ENCODE data around the gene CAMKK1. TPM values are rescaled to one million over a fixed set of nuclear protein-coding genes. Genes with fewer than 3 reads are reported as not detected.
A peak's percentile ranks its signal among the peaks of the same experiment; 100 is the strongest.

Gene CAMKK1
- total RNA-seq, result 1 to 10 TPM; 1.8 to 4.7 TPM

GRCh38 chr17:3893003-3893719 is at the start of gene CAMKK1:
Gene CAMKK1, minus strand, starts transcription at chr17:3893053. Its CDS starts 7,366 bp downstream, at chr17:3885687.
- no peaks in the 10 kb centered on the region for H3K9me3 ChIP-seq
- ATAC-seq (ENCODE audit: insufficient number of reproducible peaks, low FRiP score, low read depth) (peak; percentile 70), DNase-seq (ENCODE audit: low spot score) (peak; percentile 40)
- H3K27ac ChIP-seq, result peak within 1 kb of the TSS in 1 of 2 donors; percentile 65
- H3K27me3 ChIP-seq (replicated peaks; ENCODE audit: insufficient read depth), result no peaks in the 10 kb centered on the region
- H3K36me3 ChIP-seq, result no peaks in the 10 kb centered on the region
- TF ChIP-seq, protein P1, sequence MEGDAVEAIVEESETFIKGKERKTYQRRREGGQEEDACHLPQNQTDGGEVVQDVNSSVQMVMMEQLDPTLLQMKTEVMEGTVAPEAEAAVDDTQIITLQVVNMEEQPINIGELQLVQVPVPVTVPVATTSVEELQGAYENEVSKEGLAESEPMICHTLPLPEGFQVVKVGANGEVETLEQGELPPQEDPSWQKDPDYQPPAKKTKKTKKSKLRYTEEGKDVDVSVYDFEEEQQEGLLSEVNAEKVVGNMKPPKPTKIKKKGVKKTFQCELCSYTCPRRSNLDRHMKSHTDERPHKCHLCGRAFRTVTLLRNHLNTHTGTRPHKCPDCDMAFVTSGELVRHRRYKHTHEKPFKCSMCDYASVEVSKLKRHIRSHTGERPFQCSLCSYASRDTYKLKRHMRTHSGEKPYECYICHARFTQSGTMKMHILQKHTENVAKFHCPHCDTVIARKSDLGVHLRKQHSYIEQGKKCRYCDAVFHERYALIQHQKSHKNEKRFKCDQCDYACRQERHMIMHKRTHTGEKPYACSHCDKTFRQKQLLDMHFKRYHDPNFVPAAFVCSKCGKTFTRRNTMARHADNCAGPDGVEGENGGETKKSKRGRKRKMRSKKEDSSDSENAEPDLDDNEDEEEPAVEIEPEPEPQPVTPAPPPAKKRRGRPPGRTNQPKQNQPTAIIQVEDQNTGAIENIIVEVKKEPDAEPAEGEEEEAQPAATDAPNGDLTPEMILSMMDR (IDR thresholded peaks at IDR 0.05), result no peak
- peak within 1 kb of the TSS; percentile 91 for H3K4me3 ChIP-seq
- H3K4me1 ChIP-seq (ENCODE audit: control insufficient read depth in 1 of 2, low read depth in 2 of 2), result peaks cover 23 to 63% of the 10 kb centered on the region in 2 donors

GRCh38 chr17:3940965-3941698 is 48.3 kb upstream of the CAMKK1 start:
- TF ChIP-seq, protein P1 (IDR thresholded peaks at IDR 0.05), result no peak
- no peak for DNase-seq (ENCODE audit: low spot score)
- H3K27ac ChIP-seq, result no peak overlapping the region
- no peaks in the 10 kb centered on the region for H3K27me3 ChIP-seq (replicated peaks; ENCODE audit: insufficient read depth)
- no peaks in the 10 kb centered on the region for H3K9me3 ChIP-seq
- H3K36me3 ChIP-seq, result peaks cover 35% of the 10 kb centered on the region
- no peak for ATAC-seq (ENCODE audit: insufficient number of reproducible peaks, low FRiP score, low read depth)
- H3K4me3 ChIP-seq, result no peak overlapping the region
- H3K4me1 ChIP-seq (ENCODE audit: control insufficient read depth in 1 of 2, low read depth in 2 of 2), result peaks cover 0 to 4% of the 10 kb centered on the region in 2 donors

- Histone ChIP-seq H3K9me3 (no peaks in the 10 kb centered on the region), H3K4me3 (no peak overlapping the region), H3K27me3 (replicated peaks; ENCODE audit: insufficient read depth) (no peaks in the 10 kb centered on the region), H3K36me3 (peaks cover 35% of the 10 kb centered on the region), H3K27ac (no peak overlapping the region), H3K4me1 (ENCODE audit: control insufficient read depth in 1 of 2, low read depth in 2 of 2) (peaks cover 0 to 5% of the 10 kb centered on the region in 2 donors)
- ATAC-seq (ENCODE audit: insufficient number of reproducible peaks, low FRiP score, low read depth), result no peak
- DNase-seq (ENCODE audit: low spot score), result no peak
- TF ChIP-seq, protein P1 (IDR thresholded peaks at IDR 0.05), result no peak
These were observed 44.5 kb upstream of the CAMKK1 start for GRCh38 chr17:3937359-3937758.

DNA sequence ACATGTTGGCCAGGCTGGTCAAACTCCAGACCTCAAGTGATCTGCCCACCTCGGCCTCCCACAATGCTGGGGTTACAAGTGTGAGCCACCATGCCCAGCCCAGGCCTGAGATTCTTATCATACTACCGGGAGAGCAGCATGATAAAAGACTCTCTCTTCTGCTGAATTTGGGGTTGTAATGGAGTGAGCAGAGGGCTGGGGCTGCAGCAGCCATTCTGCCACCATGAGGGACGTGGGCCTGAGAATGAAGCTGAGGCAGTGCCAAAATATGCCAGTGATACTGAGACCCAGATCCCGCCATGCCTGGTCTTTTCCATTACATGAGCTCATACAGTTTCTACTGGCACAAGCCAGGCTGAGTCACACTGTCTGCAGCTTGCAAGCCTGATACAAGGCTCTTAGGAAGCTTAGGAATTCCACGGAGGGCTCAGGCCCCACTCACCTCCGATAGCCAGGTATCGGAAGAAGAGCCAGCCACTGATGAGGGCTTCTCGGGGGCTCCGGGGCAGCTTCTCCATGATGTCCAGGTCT is 43.0 kb upstream of the CAMKK1 start:
- DNase-seq (ENCODE audit: low spot score), result no peak
- Histone ChIP-seq H3K27me3 (replicated peaks; ENCODE audit: insufficient read depth) (no peaks in the 10 kb centered on the region), H3K4me3 (no peak overlapping the region), H3K9me3 (no peaks in the 10 kb centered on the region), H3K27ac (no peak overlapping the region), H3K4me1 (ENCODE audit: control insufficient read depth in 1 of 2, low read depth in 2 of 2) (peaks cover 0 to 5% of the 10 kb centered on the region in 2 donors), H3K36me3 (peaks cover 23% of the 10 kb centered on the region)
- TF ChIP-seq, protein P1 (IDR thresholded peaks at IDR 0.05), result no peak
- ATAC-seq (ENCODE audit: insufficient number of reproducible peaks, low FRiP score, low read depth), result no peak

- peak; percentile 36 for ATAC-seq (ENCODE audit: insufficient number of reproducible peaks, low FRiP score, low read depth)
- TF ChIP-seq, protein P1 (IDR thresholded peaks at IDR 0.05), result peak; percentile 56
- no peak overlapping the region for H3K4me3 ChIP-seq
- no peak for DNase-seq (ENCODE audit: low spot score)
- peaks cover 0 to 5% of the 10 kb centered on the region in 2 donors for H3K4me1 ChIP-seq (ENCODE audit: control insufficient read depth in 1 of 2, low read depth in 2 of 2)
- peaks cover 21% of the 10 kb centered on the region for H3K36me3 ChIP-seq
- H3K9me3 ChIP-seq, result no peaks in the 10 kb centered on the region
- H3K27ac ChIP-seq, result no peak overlapping the region
- no peaks in the 10 kb centered on the region for H3K27me3 ChIP-seq (replicated peaks; ENCODE audit: insufficient read depth)
These were observed 42.3 kb upstream of the CAMKK1 start for GRCh38 chr17:3935140-3935542.

Measured in thoracic aorta (tissue), 2 donors.